ENCODE measurements around the gene LPIN1.

- TF ChIP-seq ZFX (IDR thresholded peaks at IDR 0.05) = no peak
- no peak for TF ChIP-seq CTCF (conservative IDR thresholded peaks at IDR 0.05)
Measured at GRCh38 chr2:11717623-11718022, 28.8 kb upstream of the LPIN1 start.
